K562 (cell line): ENCODE measurements around the gene CLTA. TPM values are rescaled to one million over a fixed set of nuclear protein-coding genes. Genes with fewer than 3 reads are reported as not detected.

Source experiments
- ATAC-seq: fragments of 200-7000 bp; cut with Tn5 transposase; 3 replicates; pipeline ENCODE4 v1.9.1; 2020; ENCODE audit warnings: moderate library complexity
- BruUV-seq: library from RNA; stranded (reverse); fragments of 400-500 nt; replicated peaks from 2 replicates; lab custom pipeline; 2021; lab: Mats Ljungman, UMichigan
- CTCF ChIA-PET: fragments of 300-600 bp; formaldehyde crosslinking; extraction: SDS; loops from one replicate; lab custom pipeline; 2021; ENCODE audit warnings: low intra/inter-chr PET ratio; lab: Yijun Ruan, JAX
- POLR2A ChIA-PET: fragments of 300-600, 350-650 bp; sonication (Branson Sonifier 250); formaldehyde crosslinking; extraction: SDS; loops from one replicate; lab custom pipeline; 2021; ENCODE audit warnings: antibody characterized with exemption, inconsistent platforms; lab: Yijun Ruan, JAX
- DNase-seq, 4 experiments: peaks; one replicate each; pipeline versions ENCODE4 v3.0.0 to v3.0.0-alpha.2; 2011 to 2018; ENCODE audit warnings: low spot score in 3 of 4, mixed read lengths in 3 of 4; ENCODE audit errors: extremely low read depth in 1 of 4
- FAIRE-seq: peaks from 2 replicates; lab custom pipeline; 2011; peaks lifted over from hg19 to GRCh38; lab: Jason Lieb, UNC
- H2AFZ ChIP-seq: 2 replicates; pipeline ENCODE4 v1.6.0; 2011; ENCODE audit warnings: low read depth, low read length, control low read depth, inconsistent platforms
- H3K27ac ChIP-seq: fragments of 200-600 bp; 3 replicates; pipeline ENCODE4 v1.8.0; 2011; ENCODE audit warnings: low read depth, mild to moderate bottlenecking, control low read depth, inconsistent platforms, low read length, moderate library complexity, mixed read lengths; ENCODE audit errors: extremely low read depth
- H3K27me3 ChIP-seq, 2 experiments: fragments of 300-600 bp in 1 of 2; 2 replicates in 1 of 2; 3 replicates in 1 of 2; pipeline versions ENCODE4 v1.6.0 to v1.8.0; 2011; ENCODE audit warnings: inconsistent platforms in 2 of 2, low read length in 2 of 2, mild to moderate bottlenecking in 1 of 2, mixed read lengths in 1 of 2, moderate library complexity in 1 of 2; ENCODE audit not compliant: control insufficient read depth in 2 of 2, insufficient read depth in 2 of 2
- H3K36me3 ChIP-seq: fragments of 300-600 bp; 3 replicates; pipeline ENCODE4 v1.8.0; 2011; ENCODE audit warnings: mild to moderate bottlenecking, low read length, inconsistent platforms; ENCODE audit not compliant: control insufficient read depth, insufficient read depth
- H3K4me1 ChIP-seq, 2 experiments: fragments of 200-600 bp in 1 of 2; replicated peaks in 1 of 2; 2 replicates in 1 of 2; 3 replicates in 1 of 2; pipeline versions ENCODE4 v1.5.1 to v1.8.0; 2011; ENCODE audit warnings: inconsistent platforms in 2 of 2, low read length in 2 of 2, mild to moderate bottlenecking in 1 of 2, mixed read lengths in 1 of 2, moderate library complexity in 1 of 2; ENCODE audit not compliant: control insufficient read depth in 2 of 2, insufficient read depth in 2 of 2
- H3K4me2 ChIP-seq: 2 replicates; pipeline ENCODE4 v1.6.1; 2011; ENCODE audit warnings: low read length, control low read depth, inconsistent platforms, mixed read lengths; ENCODE audit not compliant: insufficient read depth
- H3K4me3 ChIP-seq: fragments of 200-600 bp; sonication (generic), shearing (Covaris generic); 2 replicates; pipeline ENCODE4 v1.5.1; 2016; ENCODE audit warnings: control low read depth, inconsistent platforms
- H3K79me2 ChIP-seq: fragments of 200-600 bp; 3 replicates; pipeline ENCODE4 v1.8.0; 2011; ENCODE audit warnings: low read length, inconsistent platforms; ENCODE audit not compliant: control insufficient read depth, insufficient read depth
- H3K9ac ChIP-seq, 2 experiments: 2 replicates each; pipeline versions ENCODE4 v1.6.0 to v1.6.1; 2011; ENCODE audit warnings: low read depth in 2 of 2, low read length in 2 of 2, control low read depth in 1 of 2, inconsistent platforms in 1 of 2, mild to moderate bottlenecking in 1 of 2, mixed read lengths in 1 of 2; ENCODE audit not compliant: insufficient read depth in 1 of 2
- H3K9me1 ChIP-seq: one replicate; pipeline ENCODE4 v1.6.0; 2011; ENCODE audit warnings: inconsistent platforms, mild to moderate bottlenecking, low read length, moderate library complexity; ENCODE audit not compliant: control insufficient read depth, insufficient read depth
- H3K9me3 ChIP-seq: replicated peaks from 2 replicates; pipeline ENCODE4 v1.5.1; 2011; ENCODE audit warnings: low read depth, low read length, inconsistent platforms; ENCODE audit not compliant: control insufficient read depth, insufficient read depth
- H4K20me1 ChIP-seq: replicated peaks from 2 replicates; pipeline ENCODE4 v1.6.1; 2011; ENCODE audit warnings: low read length, inconsistent platforms, mixed read lengths; ENCODE audit not compliant: control insufficient read depth, insufficient read depth
- AFF4 ChIP-seq: sonication (generic); formaldehyde crosslinking; IDR thresholded peaks from 2 replicates; pipeline ENCODE4 v1.8.0; 2023; ENCODE audit warnings: mild to moderate bottlenecking, missing genetic modification reagents
- CBX2 ChIP-seq: fragments of 200-600 bp; sonication (generic); IDR thresholded peaks from one replicate; pipeline ENCODE4 v1.6.1; 2012; ENCODE audit warnings: mild to moderate bottlenecking, low read length, inconsistent platforms; ENCODE audit not compliant: insufficient read depth, poor library complexity, severe bottlenecking
- DNMT1 ChIP-seq: fragments of 450-650 bp; IDR thresholded peaks from 2 replicates; pipeline ENCODE4 v1.6.1; 2016; ENCODE audit warnings: antibody characterized with exemption, mild to moderate bottlenecking
- FOS ChIP-seq: IDR thresholded peaks from 3 replicates; pipeline ENCODE4 v1.6.1; 2011; ENCODE audit not compliant: insufficient read length; ENCODE audit errors: extremely low read depth
- ILK ChIP-seq: fragments of 450-650 bp; IDR thresholded peaks from 2 replicates; pipeline ENCODE4 v1.6.1; 2016; ENCODE audit warnings: missing genetic modification characterization, low read depth, mild to moderate bottlenecking, missing compliant biosample characterization, moderate library complexity, borderline replicate concordance
- IRF2 ChIP-seq: sonication (generic); formaldehyde crosslinking; IDR thresholded peaks from 2 replicates; pipeline ENCODE4 v1.8.1; 2022; ENCODE audit warnings: mild to moderate bottlenecking, missing genetic modification reagents
- MTA3 ChIP-seq: fragments of 450-650 bp; formaldehyde crosslinking; IDR thresholded peaks from 2 replicates; pipeline ENCODE4 v1.6.1; 2017; ENCODE audit warnings: mild to moderate bottlenecking, borderline replicate concordance
- SAFB ChIP-seq: fragments of 200-400 bp; formaldehyde crosslinking; IDR thresholded peaks from 2 replicates; pipeline ENCODE4 v1.6.1; 2017; ENCODE audit warnings: low read depth, low read length, borderline replicate concordance
- SMARCA5 ChIP-seq: fragments of 450-650 bp; IDR thresholded peaks from 2 replicates; pipeline ENCODE4 v1.6.1; 2016
- SPI1 ChIP-seq: IDR thresholded peaks from 2 replicates; pipeline ENCODE4 v1.6.1; 2011; ENCODE audit warnings: low read depth, low read length, control low read depth, borderline replicate concordance
- TFAM ChIP-seq: fragments of 250-450 bp; sonication (Bioruptor Pico); conservative IDR thresholded peaks from 2 replicates; pipeline ENCODE4 v1.5.0; 2021; ENCODE audit warnings: mild to moderate bottlenecking, moderate library complexity
- ZNF134 ChIP-seq: fragments of 250-450 bp; sonication (Bioruptor Pico); conservative IDR thresholded peaks from 2 replicates; pipeline ENCODE4 v1.4.0; 2020
- ZNF212 ChIP-seq: fragments of 450-650 bp; formaldehyde crosslinking; IDR thresholded peaks from 2 replicates; pipeline ENCODE4 v1.4.0; 2020; ENCODE audit warnings: mild to moderate bottlenecking
- WGBS: fragments of 100-300 bp; shearing (Covaris generic); methylation state at CpG from one replicate; pipeline ENCODE4 v1.1.6; 2016; ENCODE audit warnings: low coverage, mixed read lengths; ENCODE audit not compliant: insufficient coverage; ENCODE audit errors: missing lambda C conversion rate; 5-methylcytosine and 5-hydroxymethylcytosine counted together
- in situ Hi-C: fragments of 300-500 bp; cut with MboI; formaldehyde crosslinking; loops from 4 replicates; pipeline ENCODE4 v1.15.0; 2018; ENCODE audit warnings: inconsistent platforms, mixed read lengths
- intact Hi-C: fragments of 100-400 bp; cut with micrococcal nuclease; formaldehyde crosslinking; loops from 2 replicates; pipeline ENCODE4 v1.14.2; 2022
- polyA plus RNA-seq, 8 experiments: library from polyadenylated mRNA; depleted of rRNA in 4 of 8; stranded (reverse) in 5 of 8; unstranded in 3 of 8; fragments of >200 nt; fragmentation: Nextera tagmentation in 2 of 8; fragmentation: Illumina TruSeq in 1 of 8; extraction: Ambion mirVana in 2 of 8; extraction: Trizol in 1 of 8; gene quantifications; 2 replicates each; pipeline versions ENCODE4 v1.2.1 to v1.2.3, GENCODE V29; 2011 to 2014; ENCODE audit warnings: inconsistent platforms in 1 of 8, missing spikeins in 1 of 8
- total RNA-seq, 7 experiments: library from RNA; depleted of rRNA in 6 of 7; stranded (reverse); fragments of >200 nt in 6 of 7; fragmentation: Illumina TruSeq in 2 of 7; extraction: Trizol in 2 of 7; gene quantifications; 2 replicates each; pipeline versions ENCODE4 v1.2.1 to v1.2.3, GENCODE V29; 2011 to 2021; ENCODE audit warnings: low replicate concordance in 1 of 7
- TF ChIP-seq, protein P1 (sequence below): sonication (generic); formaldehyde crosslinking; IDR thresholded peaks from 2 replicates; pipeline ENCODE4 v1.8.0; 2022; ENCODE audit warnings: missing genetic modification reagents, mild to moderate bottlenecking, borderline replicate concordance
- TF ChIP-seq, protein P2 (sequence below): sonication (generic); formaldehyde crosslinking; IDR thresholded peaks from 2 replicates; pipeline ENCODE4 v1.9.0; 2022; ENCODE audit warnings: mild to moderate bottlenecking, missing genetic modification reagents

CLTA gene
- total and polyA plus RNA-seq, 9 of the 15 experiments (the other 6 are each of a cell fraction or from before 2014, with no cell fraction given): 37.8 to 219 (median 144) TPM

GRCh38 chr9:36221667-36222066 is 30.9 kb downstream of the CLTA start (continued):
- TF ChIP-seq, protein P1, sequence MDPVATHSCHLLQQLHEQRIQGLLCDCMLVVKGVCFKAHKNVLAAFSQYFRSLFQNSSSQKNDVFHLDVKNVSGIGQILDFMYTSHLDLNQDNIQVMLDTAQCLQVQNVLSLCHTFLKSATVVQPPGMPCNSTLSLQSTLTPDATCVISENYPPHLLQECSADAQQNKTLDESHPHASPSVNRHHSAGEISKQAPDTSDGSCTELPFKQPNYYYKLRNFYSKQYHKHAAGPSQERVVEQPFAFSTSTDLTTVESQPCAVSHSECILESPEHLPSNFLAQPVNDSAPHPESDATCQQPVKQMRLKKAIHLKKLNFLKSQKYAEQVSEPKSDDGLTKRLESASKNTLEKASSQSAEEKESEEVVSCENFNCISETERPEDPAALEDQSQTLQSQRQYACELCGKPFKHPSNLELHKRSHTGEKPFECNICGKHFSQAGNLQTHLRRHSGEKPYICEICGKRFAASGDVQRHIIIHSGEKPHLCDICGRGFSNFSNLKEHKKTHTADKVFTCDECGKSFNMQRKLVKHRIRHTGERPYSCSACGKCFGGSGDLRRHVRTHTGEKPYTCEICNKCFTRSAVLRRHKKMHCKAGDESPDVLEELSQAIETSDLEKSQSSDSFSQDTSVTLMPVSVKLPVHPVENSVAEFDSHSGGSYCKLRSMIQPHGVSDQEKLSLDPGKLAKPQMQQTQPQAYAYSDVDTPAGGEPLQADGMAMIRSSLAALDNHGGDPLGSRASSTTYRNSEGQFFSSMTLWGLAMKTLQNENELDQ: no peak
- TF ChIP-seq MTA3 (no peak), FOS (no peak), SAFB (no peak), SPI1 (no peak), ZNF212 (CRISPR knock-in tag) (no peak)
- TF ChIP-seq, protein P2, sequence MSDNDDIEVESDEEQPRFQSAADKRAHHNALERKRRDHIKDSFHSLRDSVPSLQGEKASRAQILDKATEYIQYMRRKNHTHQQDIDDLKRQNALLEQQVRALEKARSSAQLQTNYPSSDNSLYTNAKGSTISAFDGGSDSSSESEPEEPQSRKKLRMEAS: no peak

GRCh38 chr9:36222449-36222848 is 31.7 kb downstream of the CLTA start:
- CTCF ChIA-PET: no interaction called here
- Histone ChIP-seq H3K79me2 (no peaks in the 10 kb centered on the region), H3K27me3 (no peaks in the 10 kb centered on the region), H3K4me2 (no peak overlapping the region), H3K27ac (no peak overlapping the region), H3K4me3 (no peak overlapping the region), H3K4me1 (peaks cover 0 to 11% of the 10 kb centered on the region in 2 experiments; a peak in 4 of 5 replicates), H3K36me3 (peaks cover 84% of the 10 kb centered on the region), H2AFZ (no peak overlapping the region), H3K9ac (no peak overlapping the region), H4K20me1 (0 out of 2 replicates have a peak, but pooled peaks cover 6% of the 10 kb centered on the region), H3K9me1 (no peaks in the 10 kb centered on the region), H3K9me3 (no peaks in the 10 kb centered on the region)
- 100% methylated on average over 1 of the region's 1 CpG for WGBS
- in situ Hi-C loops: no loop called here
- BruUV-seq: no TSS peak
- intact Hi-C loops: no loop called here
- POLR2A ChIA-PET: no interaction called here
- no peak for DNase-seq
- no peak for ATAC-seq
- no peak for FAIRE-seq
- TF ChIP-seq AFF4 (CRISPR knock-in tag) (no peak), ZNF134 (CRISPR knock-in tag) (no peak), CBX2 (no peak), IRF2 (no peak), DNMT1 (no peak), SMARCA5 (no peak), TFAM (CRISPR knock-in tag) (no peak), ILK (no peak)
